NCI-H2196 treated with DMSO at 0.1 percent for 48 hours (cell line): ENCODE measurements around the gene CCDC102B.
"Not testable (repeated sequence)": the region's sequence is repeated elsewhere in the genome, so short reads cannot be mapped to it uniquely, and the experiment has no call there.

Experiments
- DNase-seq: peaks from one replicate; lab custom pipeline; 2025; ENCODE audit not compliant: unreplicated experiment; lab: John Stamatoyannopoulos, UW

The CCDC102B gene

DNA sequence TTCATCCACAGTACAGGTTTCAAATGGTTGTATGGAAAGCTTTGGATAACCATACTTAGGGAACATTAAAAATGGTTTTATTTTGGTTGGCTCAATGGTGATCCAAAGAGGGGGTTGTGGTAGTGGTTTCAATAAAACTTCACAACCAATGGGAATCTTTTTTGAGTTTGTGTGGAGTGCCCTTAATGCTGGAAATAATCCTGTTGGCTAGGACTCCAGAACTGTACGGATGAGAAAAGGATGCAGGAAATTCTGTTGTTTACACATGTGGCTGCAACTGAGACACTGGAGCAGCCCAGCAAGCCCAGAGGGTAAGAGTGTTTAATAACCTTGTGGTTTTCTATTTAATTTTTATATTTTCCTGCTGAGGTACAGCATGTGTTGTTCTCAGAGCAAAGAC lies at the start of gene CCDC102B:
Gene CCDC102B, plus strand, starts transcription at position 210 of the 400 bp plus-strand sequence. CDS start 38,684 bp downstream, outside the sequence.
- no peak for DNase-seq

DNA sequence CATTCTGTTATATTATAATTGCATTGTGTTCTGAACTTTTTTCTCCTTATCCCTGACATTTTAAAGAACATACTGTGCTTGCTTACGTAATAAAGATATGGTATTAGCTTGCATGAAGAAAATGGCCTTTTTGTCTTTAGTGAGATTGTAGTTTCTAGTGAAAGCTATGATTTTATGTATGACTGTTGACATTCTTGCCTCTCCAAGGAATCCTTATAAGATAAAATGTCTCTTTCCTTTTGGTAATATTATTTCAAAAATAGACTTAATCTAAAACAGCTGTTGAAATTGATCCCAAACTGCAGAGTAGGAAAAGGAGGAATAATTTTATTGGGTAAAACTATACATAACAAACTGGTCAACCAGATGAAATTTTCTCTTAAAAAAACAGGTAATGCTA lies 40.8 kb upstream of the CCDC102B start:
- DNase-seq, result no peak

DNA sequence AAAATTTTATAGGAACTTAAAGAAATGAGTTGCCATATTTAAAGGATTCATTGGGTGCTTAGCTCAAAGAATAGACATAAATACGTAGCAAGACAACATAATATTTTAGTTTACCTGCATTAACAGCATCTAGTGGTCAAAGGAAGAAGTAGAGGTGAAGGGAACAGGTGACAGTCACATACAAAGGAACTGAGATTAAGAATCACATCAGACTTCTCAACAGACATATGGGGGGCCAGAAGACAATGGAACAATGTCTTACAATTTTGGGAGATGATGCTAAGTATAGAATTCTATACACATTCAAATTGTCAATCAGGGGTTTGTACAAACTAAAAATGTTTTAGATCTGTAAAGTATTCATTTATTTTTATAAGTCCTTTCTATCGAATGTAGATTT lies 38.6 kb upstream of the CCDC102B start:
- DNase-seq, result no peak

DNA sequence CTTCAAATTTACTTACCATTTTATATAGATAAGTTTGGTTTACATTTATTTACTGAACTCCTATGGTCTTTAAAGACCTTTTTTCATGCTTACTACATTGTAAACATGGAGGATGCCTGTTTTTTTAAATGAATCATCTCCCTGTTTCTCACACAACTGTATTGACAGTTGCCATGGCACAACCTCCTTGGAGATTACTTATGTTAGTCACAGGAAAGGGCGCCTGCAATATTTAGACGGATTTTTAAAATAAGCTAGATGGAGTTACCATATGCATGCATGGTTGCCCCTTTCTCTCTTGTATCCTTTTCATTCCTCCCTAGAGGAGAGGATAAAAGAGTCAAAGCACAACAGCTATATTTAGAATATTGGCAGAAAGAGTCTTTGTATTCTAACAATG lies 34.8 kb upstream of the CCDC102B start:
- no peak for DNase-seq

DNA sequence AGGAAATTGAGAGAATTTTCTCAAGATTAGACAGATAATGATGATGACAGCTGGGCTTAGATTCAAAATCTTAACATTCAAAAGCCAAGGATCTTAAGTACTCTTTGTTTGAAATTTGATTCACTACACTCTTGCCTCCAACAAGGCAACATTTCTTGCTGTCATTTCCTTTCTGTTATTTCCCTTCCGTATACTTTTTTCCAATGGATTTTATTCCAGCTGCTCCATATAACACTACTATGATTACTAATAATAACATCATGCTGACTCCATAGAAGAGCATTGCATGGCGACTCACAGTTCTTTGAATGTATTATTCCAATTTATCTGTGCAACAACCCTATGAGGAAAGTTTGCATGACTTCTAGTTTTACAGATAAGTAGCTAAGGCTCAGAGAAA lies 33.9 kb upstream of the CCDC102B start:
- DNase-seq, result no peak

DNA sequence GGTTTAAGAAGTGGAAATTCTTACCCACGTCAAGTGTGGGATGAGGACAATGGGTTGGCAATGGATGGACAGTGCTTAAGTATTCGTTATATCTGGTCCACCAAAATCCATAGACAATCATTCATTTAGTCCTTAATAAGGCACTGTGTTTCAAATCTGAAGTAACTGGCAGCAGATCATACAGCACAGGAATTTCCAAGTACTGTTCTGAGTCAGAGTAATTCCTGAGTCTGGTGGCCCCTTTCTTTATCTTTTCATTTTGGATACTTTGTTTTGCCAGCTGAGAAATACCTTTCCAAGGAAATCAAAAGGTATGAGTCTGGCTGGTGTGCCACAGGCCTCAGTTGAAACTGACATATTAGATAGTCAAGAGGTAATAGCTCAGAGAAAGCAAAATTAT lies 31.4 kb upstream of the CCDC102B start:
- DNase-seq, result no peak

DNA sequence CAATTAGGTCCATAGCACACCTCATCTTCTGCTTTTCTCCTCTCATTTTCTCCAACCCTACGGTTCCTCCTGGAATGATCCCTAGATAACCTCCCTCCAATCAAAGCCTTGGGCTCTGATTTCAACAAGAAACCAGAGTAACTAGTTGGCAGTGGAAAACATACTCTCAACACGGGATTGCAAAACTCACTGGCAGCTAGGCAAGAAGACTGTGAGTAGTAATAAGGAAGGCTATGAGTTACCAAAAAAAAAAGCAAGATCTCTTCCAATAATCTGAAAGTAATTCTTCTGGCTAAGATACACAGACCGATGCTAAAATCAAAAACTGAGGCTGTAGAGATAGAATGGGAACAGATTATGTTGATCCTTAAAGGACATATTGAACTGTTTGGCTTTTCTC lies 28.4 kb upstream of the CCDC102B start:
- no peak for DNase-seq

DNA sequence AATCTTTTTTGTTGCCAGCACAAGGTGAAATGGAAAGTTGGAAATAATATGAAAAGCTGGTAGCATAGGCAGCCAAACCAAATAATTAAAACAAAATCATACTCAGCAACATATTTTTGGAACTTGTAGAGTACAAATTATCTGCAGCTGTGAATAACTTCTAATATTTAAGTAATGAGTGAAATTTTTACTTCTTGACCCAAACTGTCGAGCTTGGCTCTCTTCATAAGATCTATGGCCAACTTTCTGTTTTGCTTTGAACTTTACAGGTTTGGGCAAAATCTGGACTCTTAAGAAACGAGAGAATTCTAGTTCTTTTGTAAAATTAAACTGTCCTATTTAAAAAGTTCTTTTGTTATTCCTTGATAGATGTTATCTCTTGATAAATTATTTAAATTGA lies 25.6 kb upstream of the CCDC102B start:
- DNase-seq, result no peak

DNA sequence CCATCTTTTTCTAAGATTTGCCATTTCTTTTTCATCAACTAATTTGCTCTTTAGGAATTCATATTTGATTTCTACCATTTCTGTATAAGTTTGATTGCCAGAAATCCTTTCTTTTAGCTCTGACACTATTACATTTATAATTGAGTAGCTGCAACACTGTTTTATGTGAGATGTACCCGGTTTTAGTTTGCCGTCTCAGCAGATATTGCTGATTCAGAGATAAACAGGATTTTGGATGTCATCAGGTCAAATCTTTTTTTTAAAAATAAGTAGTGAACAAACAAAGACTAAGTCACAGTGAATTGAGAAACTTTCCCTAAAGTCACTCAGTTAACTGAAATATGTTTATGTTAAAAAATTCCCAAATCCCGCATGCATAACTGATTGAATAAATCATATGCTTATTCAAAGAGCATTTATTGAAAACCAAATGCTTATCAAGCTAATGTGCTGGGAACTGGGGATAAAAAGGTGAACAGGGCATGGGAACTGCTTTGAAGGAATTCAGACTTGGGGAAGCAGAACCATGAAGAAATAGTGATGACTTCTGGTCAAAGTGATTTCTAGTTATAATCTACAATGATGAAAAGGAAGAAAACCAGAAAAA lies 19.5 kb upstream of the CCDC102B start:
- no peak for DNase-seq

DNA sequence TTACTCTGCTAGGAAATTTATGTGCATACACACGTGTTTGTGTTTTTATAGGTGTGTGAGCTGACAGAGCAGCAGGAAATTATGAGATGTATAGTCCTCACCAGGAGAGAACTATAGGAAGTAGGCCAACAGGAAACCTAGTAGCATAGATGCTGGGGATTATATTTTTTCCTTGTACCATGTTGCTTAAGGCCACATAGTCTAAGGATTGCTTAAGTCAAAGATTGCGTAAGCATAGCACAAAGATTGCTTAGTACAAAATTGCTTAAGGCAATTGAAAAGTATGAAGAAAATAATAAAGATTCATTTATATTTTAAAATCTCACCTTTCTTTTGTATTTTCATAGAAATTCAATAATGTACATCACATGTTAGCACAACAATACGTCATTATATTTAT lies 18.7 kb upstream of the CCDC102B start:
- DNase-seq, result no peak

DNA sequence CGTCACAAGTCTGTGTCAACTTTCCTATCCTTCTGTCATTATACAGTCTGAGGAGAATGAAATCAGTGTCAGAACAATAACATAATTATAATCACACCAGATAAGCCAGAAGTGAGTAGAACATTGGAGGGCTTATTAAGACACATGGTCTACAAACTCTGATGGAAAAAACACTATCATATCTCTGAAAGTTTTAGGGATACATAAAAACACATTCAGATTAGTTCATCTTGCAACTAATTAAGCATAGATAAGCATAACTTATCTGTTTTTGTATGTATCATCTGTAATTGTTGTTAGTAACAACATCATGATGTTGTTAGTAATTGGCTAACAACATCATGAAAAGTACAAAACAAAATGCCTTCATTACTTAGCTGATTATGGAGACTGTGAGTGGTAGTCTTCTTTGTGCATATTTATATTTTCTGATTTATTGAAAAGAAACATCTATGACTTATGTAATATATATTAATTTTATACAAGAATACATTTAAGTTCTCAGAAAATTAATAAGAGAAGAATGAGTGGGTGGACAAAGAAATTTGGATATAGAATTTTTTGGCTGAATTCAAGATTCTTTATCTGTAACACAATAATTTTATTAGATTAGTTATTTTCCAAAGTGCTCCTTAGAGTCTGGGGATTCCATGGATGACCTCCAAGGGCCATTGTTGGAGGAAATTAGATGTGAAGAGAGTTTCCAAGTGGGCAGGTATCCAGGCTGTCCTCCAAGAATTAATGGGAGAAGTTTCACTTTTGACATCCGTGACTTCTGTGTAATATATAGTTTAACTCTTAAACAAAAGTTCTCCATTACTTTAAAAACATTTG lies 16.9 kb upstream of the CCDC102B start:
- DNase-seq, result no peak

DNA sequence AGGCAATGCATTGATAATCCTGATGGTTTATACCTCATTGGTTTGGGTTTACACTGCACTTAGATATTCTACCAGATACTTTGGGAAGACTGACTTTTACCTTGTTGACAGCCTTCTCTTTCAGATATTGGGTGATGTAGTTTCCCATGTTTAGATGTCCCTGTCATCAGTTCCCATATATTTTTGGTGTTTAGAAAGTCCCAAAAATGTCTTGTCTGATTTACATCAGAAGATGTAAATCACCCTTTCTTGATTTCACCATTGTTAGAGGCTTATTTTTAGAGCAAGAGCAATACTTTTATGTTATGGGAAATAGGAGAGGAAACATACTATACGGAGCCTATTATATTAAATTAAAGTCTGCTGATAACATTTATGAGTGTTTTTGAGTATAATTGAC lies 14.4 kb upstream of the CCDC102B start:
- DNase-seq, result no peak

DNA sequence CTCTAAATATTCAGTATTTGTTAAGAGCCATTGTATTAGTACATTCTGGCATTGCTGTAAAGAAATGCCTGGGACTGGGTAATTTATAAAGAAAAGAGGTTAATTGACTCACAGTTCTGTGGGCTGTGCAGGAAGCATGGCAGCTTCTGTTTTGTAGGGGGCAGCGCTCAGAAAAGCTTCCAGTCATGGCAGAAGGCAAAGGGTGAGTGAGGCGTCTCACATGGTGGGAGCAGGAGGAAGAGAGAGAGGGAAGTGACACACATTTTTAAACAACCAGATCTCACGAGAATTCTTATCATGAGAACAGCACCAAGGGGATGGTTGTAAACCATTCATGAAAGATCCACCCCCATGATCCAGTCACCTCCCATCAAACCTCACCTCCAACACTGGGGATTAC lies 13.8 kb upstream of the CCDC102B start:
- no peak for DNase-seq

DNA sequence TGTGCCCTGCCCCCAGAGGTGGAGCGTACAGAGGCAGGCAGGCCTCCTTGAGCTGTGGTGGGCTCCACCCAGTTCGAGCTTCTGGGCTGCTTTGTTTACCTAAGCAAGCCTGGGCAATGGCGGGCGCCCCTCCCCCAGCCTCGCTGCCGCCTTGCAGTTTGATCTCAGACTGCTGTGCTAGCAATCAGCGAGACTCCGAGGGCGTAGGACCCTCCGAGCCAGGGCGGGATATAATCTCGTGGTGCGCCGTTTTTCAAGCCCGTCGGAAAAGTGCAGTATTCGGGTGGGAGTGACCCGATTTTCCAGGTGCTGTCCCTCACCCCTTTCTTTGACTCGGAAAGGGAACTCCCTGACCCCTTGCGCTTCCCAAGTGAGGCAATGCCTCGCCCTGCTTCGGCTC lies 7.6 kb upstream of the CCDC102B start:
- DNase-seq, result not testable (repeated sequence)

DNA sequence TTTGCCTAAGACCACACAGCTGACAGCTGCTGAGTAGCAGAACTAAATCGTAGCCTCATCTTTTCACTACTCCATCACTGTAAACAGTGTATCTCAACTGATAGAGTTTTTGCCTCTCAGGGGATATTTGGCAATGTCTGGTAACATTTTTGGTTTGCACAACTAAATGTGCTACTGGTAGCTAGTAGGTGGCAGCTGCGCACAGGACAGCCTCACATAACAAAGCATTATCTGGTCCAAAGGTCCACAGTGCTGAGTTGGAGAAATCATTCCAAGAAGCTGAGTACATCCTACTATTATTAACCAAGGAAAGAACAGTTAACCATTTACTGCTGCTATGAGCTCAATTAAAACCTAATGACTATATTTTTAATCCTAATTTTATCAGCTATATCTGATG lies 6.1 kb upstream of the CCDC102B start:
- DNase-seq, result no peak

DNA sequence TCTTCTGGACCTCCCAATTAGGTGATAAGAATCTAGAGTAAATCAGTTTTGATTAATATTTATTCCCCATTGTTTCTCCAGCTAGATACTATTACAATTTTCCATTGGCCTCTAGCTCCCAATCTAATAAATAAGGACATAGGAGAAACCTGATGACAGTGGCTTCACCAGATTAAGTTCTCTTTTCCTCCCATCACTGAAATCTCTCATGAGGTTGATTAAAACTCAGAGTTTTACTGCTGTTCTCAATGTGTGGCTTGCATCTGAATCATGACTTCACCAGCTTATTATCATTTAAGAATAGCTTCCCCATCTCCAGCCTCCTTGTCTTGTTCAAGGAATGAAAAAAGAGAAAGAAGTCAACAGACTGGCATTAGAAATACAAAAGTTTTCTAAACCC lies 3.9 kb upstream of the CCDC102B start:
- DNase-seq, result no peak

DNA sequence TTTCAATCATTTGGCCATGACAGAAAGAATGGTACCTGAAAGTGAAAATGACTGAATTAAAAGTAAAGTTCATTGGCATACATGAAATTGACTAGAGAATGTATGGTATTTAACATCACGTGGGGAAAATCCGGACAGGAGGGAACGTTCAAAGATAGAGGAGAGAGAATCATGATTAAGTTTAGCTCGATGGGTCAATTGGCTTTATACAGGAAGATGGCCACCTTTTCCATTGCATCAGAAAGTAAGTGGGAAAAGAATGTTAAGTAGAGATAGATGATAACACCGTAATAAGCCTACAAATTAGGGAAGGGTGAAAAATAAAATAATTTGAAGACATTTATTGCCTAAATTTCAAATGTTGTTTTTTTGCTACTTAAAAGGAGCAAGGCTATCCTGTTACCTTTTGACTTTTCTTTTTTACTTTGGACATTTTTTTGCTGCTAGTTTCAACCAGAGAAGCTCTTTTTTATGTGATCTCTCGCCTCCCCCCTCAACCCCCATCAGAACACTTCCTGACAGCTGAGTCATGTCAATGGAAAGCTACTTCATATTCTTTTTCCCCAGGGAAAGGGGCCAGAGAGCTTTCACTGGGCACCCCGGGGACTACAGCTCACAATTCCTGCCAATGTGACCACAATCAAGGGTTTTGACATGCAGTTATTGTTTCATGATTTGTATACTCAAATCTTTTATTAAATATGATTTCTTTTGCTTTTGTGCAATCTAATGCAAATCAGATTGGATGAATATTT lies 767 bp upstream of the CCDC102B start:
- DNase-seq, result no peak

DNA sequence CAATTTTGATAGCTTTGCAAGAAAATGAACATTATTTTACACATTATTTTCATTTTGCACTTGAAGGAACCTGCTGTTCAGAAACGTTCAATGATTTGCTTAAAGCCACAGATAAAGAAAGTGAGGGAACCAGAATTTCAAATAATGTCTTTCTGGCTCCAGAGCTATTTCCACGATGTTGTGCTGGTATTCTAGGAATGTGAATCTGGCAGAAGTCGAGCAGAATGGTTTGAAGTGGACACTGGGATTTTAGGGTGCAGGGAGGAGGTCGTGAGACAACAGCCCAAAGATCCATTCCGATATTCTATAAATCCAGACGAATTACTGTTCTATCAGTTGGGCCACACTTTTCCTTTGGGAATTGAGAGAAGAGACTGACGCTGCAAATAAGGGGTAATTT lies 2.2 kb downstream of the CCDC102B start:
- no peak for DNase-seq

DNA sequence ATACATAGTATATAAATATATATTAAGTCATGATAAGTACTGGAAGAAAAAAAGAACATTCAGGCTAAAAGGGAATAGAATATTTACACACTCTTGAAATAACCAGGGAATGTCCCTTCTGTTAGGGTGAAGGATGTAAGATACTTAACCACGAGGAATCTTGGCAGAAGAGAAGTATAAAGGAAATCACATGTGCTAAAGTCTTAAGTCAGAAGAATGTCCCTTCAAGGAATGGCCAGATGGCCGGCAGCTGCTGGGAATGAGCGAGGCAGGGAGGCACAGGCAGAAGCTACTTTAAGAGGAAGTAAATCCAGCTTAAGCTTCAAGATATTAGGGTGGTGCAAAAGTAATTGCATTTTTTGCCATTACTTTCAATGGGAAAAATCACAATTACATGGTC lies 5.5 kb downstream of the CCDC102B start:
- DNase-seq, result no peak

DNA sequence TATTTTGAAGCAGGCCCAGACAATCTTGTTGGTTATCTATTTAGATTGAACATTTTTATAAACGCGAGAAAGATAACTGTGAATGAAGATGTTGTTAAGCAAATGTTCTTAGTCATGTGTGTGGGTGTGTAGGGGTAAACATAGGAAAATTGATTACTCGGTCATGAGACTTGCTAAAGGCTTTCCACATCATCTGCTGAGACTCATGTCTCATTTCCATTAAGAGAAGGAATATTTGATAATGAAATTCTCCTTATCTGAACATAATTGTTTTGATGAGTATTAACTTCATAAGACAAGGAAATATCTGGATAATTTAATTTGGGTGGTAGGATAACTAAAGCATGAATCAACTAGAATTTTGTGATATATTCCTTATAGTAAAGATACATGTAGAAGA lies 19.7 kb downstream of the CCDC102B start:
- DNase-seq, result no peak

DNA sequence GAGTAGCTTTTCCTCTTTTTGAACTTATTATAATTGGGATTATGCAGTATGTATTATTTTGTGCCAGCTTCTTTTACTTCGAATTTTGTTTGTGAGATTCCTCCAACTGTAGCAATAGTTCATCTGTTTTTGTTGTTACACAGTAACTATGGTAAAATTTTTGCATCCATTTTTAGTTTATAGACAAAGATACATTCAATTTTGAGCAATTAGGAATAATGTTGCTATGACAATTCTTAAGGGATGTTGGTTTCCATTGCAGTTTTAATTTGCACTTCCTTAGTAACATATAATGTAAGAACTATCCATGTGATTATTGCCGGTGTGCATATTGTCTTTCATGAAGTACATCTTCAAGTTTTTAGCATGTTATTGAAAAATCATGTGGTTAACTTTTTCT lies 20.7 kb downstream of the CCDC102B start:
- no peak for DNase-seq

DNA sequence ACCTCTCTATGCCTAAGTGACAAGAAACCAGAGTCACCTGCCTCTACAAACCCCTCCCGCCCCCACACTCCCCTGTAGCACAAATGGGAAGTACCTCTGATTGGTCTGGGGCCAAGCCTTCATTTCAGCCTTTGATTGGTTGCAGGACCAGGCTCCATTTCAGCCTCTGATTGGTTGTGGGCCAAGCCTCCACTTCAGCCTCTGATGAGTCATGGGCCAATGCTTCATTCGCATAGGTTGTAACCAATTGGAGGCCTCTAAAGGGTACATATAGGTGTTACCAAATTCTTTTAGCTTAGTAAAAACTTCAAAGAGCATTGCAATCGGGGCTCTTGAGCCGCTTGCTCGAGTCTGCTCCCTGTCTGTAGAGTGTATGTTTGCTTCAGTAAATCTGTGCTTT lies 25.0 kb downstream of the CCDC102B start:
- no peak for DNase-seq
